ENCODE results near the gene PROM2.

PROM2 gene

DNA sequence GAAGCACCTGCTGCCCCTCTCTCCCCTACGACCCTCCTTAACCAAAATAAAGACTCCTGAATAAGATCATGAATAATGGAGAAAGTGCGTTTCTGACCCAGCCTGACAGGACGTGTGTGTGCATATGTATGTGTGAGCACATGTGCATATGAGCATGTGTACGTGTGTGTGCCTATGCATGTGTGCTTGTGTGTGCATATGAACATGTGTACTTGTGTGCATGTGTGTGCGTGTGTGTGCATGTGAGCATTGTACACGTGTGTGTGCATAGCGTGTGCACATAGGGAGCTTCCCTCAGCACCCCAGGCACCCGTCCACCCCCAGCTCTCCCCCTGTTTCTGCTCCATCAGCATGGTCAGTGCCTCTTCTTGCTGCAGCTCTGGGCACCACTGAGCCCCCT is 33.6 kb downstream of the PROM2 start:
- no peak overlapping the region for H3K4me3 ChIP-seq
- TF ChIP-seq, protein P1, sequence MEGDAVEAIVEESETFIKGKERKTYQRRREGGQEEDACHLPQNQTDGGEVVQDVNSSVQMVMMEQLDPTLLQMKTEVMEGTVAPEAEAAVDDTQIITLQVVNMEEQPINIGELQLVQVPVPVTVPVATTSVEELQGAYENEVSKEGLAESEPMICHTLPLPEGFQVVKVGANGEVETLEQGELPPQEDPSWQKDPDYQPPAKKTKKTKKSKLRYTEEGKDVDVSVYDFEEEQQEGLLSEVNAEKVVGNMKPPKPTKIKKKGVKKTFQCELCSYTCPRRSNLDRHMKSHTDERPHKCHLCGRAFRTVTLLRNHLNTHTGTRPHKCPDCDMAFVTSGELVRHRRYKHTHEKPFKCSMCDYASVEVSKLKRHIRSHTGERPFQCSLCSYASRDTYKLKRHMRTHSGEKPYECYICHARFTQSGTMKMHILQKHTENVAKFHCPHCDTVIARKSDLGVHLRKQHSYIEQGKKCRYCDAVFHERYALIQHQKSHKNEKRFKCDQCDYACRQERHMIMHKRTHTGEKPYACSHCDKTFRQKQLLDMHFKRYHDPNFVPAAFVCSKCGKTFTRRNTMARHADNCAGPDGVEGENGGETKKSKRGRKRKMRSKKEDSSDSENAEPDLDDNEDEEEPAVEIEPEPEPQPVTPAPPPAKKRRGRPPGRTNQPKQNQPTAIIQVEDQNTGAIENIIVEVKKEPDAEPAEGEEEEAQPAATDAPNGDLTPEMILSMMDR (IDR thresholded peaks at IDR 0.05): no peak
- no peak for DNase-seq (ENCODE audit: low spot score)
- H3K27ac ChIP-seq: no peak overlapping the region

GRCh38 chr2:95308426-95308990 is 34.3 kb downstream of the PROM2 start:
- no peak for DNase-seq (ENCODE audit: low spot score)

GRCh38 chr2:95309599-95309998 is 35.4 kb downstream of the PROM2 start:
- TF ChIP-seq, protein P1 (IDR thresholded peaks at IDR 0.05): no peak
- Histone ChIP-seq H3K4me3 (no peak overlapping the region), H3K27ac (no peak overlapping the region)
- DNase-seq (ENCODE audit: low spot score): no peak

More at GRCh38 chr2:95308426-95308990, 34.3 kb downstream of the PROM2 start:
- H3K4me3 ChIP-seq: no peak overlapping the region
- TF ChIP-seq, protein P1 (IDR thresholded peaks at IDR 0.05): no peak
- H3K27ac ChIP-seq: no peak overlapping the region

GRCh38 chr2:95310216-95310615 is 36.0 kb downstream of the PROM2 start:
- TF ChIP-seq, protein P1 (IDR thresholded peaks at IDR 0.05): no peak
- Histone ChIP-seq H3K4me3 (no peak overlapping the region), H3K27ac (no peak overlapping the region)
- DNase-seq (ENCODE audit: low spot score): no peak

- TF ChIP-seq, protein P1 (IDR thresholded peaks at IDR 0.05): no peak
These were observed 36.4 kb downstream of the PROM2 start for GRCh38 chr2:95310651-95311050.

GRCh38 chr2:95311815-95312542 is 37.7 kb downstream of the PROM2 start:
- TF ChIP-seq, protein P1 (IDR thresholded peaks at IDR 0.05): no peak
- DNase-seq (ENCODE audit: low spot score): no peak
- Histone ChIP-seq H3K27ac (no peak overlapping the region), H3K4me3 (no peak overlapping the region)

More at GRCh38 chr2:95310651-95311050, 36.4 kb downstream of the PROM2 start:
- no peak for DNase-seq (ENCODE audit: low spot score)
- no peak overlapping the region for H3K27ac ChIP-seq
- H3K4me3 ChIP-seq: no peak overlapping the region

Data from coronary artery (tissue), 2 donors.